ENCODE results near the gene LRRC63. TPM values are rescaled to one million over a fixed set of nuclear protein-coding genes. Genes with fewer than 3 reads are reported as not detected.

The LRRC63 gene
- total RNA-seq, 1 experiment from 2014 or later, result not detected

GRCh38 chr13:46293436-46293835 lies 81.7 kb downstream of the LRRC63 start:
- ChIA-PET RAD21 (ENCODE audit: low non-redundant PET in 1 of 2, low total read pairs in 2 of 2, uncharacterized antibody in 2 of 2, unreplicated experiment in 2 of 2) (no interaction called here), POLR2A (no interaction called here), CTCF (no interaction called here)
- peaks cover 0 to 6% of the 10 kb centered on the region in 2 experiments; a peak in 2 of 4 replicates for H3K4me1 ChIP-seq (ENCODE audit: control insufficient read depth in 1 of 2, insufficient read depth in 2 of 2, low read length in 2 of 2)
- intact Hi-C loops (cut with micrococcal nuclease), result no loop called here
- DNase-seq (ENCODE audit: low read depth, low spot score), result no peak
- H3K27me3 ChIP-seq (ENCODE audit: insufficient read depth, low read length), result no peaks in the 10 kb centered on the region
- no peak overlapping the region for H3K27ac ChIP-seq (ENCODE audit: low read depth, low read length)
- no peaks in the 10 kb centered on the region for H3K79me2 ChIP-seq (ENCODE audit: insufficient read depth, low read length)
- H4K20me1 ChIP-seq (ENCODE audit: insufficient read depth), result no peaks in the 10 kb centered on the region
- no peak for TF ChIP-seq JUND (IDR thresholded peaks at IDR 0.05)
- TF ChIP-seq ELF1 (IDR thresholded peaks at IDR 0.05; ENCODE audit: borderline replicate concordance, low read depth), result no peak
- TF ChIP-seq SIN3A (IDR thresholded peaks at IDR 0.05; ENCODE audit: low read depth), result no peak
- no peak for TF ChIP-seq RAD21 (IDR thresholded peaks at IDR 0.05; ENCODE audit: low read depth)
- TF ChIP-seq ZBTB33 (IDR thresholded peaks at IDR 0.05; ENCODE audit: extremely low read depth, insufficient replicate concordance, low read length), result no peak
- TF ChIP-seq ATF3 (IDR thresholded peaks at IDR 0.05), result no peak
- TF ChIP-seq SP1 (IDR thresholded peaks at IDR 0.05; ENCODE audit: low read depth), result no peak
- TF ChIP-seq MAX (IDR thresholded peaks at IDR 0.05), result no peak
- TF ChIP-seq SRF (IDR thresholded peaks at IDR 0.05; ENCODE audit: low read depth), result no peak
- no peak for TF ChIP-seq EZH2 (IDR thresholded peaks at IDR 0.05)
- no peak for ATAC-seq
- no peak overlapping the region for H3K4me2 ChIP-seq (ENCODE audit: low read length)
- no peaks in the 10 kb centered on the region for H3K9me2 ChIP-seq (ENCODE audit: insufficient read depth)
- H2AFZ ChIP-seq (ENCODE audit: low read depth, low read length, poor library complexity, severe bottlenecking), result no peak overlapping the region
- no peak overlapping the region for H3K4me3 ChIP-seq (replicated peaks in 1 of 2; ENCODE audit: low read depth in 1 of 2, low read length in 2 of 2)
- H3K36me3 ChIP-seq (ENCODE audit: control insufficient read depth in 1 of 2, insufficient read depth in 2 of 2, low read length in 2 of 2), result no peaks in the 10 kb centered on the region
- no peak overlapping the region for H3K9ac ChIP-seq (ENCODE audit: low read length)
- H3K9me3 ChIP-seq (ENCODE audit: control insufficient read depth in 1 of 2, insufficient read depth in 1 of 2, low read depth in 1 of 2, low read length in 2 of 2), result no peaks in the 10 kb centered on the region
- BruUV-seq (replicated peaks), result no TSS peak

All from HCT116 (cell line).